CD4-positive, CD25-positive, alpha-beta regulatory T cell (primary cell): ENCODE results near the gene TULP4. TPM values are rescaled to one million over a fixed set of nuclear protein-coding genes. Genes with fewer than 3 reads are reported as not detected.
"Not testable (repeated sequence)": the region's sequence is repeated elsewhere in the genome, so short reads cannot be mapped to it uniquely, and the experiment has no call there.

ENCODE experiments used
- ATAC-seq, 2 donors: fragments of 150-1000 bp; cut with Tn5 transposase; one replicate each; pipeline ENCODE4 v1.10.0; 2021; ENCODE audit warnings: low read depth in 2 of 2, moderate number of reproducible peaks in 2 of 2, moderate library complexity in 1 of 2
- DNase-seq, 3 donors: peaks; one replicate each; pipeline versions ENCODE4 v3.0.0 to v3.0.0-alpha.2; 2012 to 2022; ENCODE audit warnings: mixed read lengths in 1 of 3
- H3K27ac ChIP-seq: one replicate; pipeline ENCODE4 v1.7.0; 2013; ENCODE audit warnings: mild to moderate bottlenecking, low read length; ENCODE audit not compliant: insufficient read depth, poor library complexity, severe bottlenecking
- H3K27me3 ChIP-seq: one replicate; pipeline ENCODE4 v1.7.0; 2013; ENCODE audit warnings: low read length; ENCODE audit not compliant: control insufficient read depth, insufficient read depth
- H3K36me3 ChIP-seq: one replicate; pipeline ENCODE4 v1.7.0; 2013; ENCODE audit warnings: mild to moderate bottlenecking, low read length, moderate library complexity; ENCODE audit not compliant: control insufficient read depth, insufficient read depth
- H3K4me1 ChIP-seq: 2 replicates; pipeline ENCODE4 v1.7.0; 2013; ENCODE audit warnings: mild to moderate bottlenecking, low read length; ENCODE audit not compliant: insufficient read depth, control insufficient read depth, poor library complexity, severe bottlenecking
- H3K4me3 ChIP-seq: one replicate; pipeline ENCODE4 v1.7.0; 2013; ENCODE audit warnings: low read depth, mild to moderate bottlenecking, low read length, moderate library complexity
- H3K9me3 ChIP-seq, 2 experiments: 1 replicate in 1 of 2; 2 replicates in 1 of 2; pipeline ENCODE4 v1.7.0; 2013; ENCODE audit warnings: low read length in 2 of 2, mild to moderate bottlenecking in 1 of 2, moderate library complexity in 1 of 2; ENCODE audit not compliant: control insufficient read depth in 2 of 2
- H3K27ac Mint-ChIP-seq, 3 donors: one replicate each; pipeline ENCODE4 v1.8.0; 2020 to 2022; ENCODE audit warnings: mild to moderate bottlenecking in 3 of 3, mixed read lengths in 3 of 3, moderate library complexity in 2 of 3
- H3K27me3 Mint-ChIP-seq: one replicate; pipeline ENCODE4 v1.8.0; 2022; ENCODE audit warnings: mild to moderate bottlenecking, mixed read lengths
- H3K36me3 Mint-ChIP-seq: one replicate; pipeline ENCODE4 v1.8.0; 2020; ENCODE audit warnings: mixed read lengths
- H3K4me1 Mint-ChIP-seq, 4 donors: one replicate each; pipeline ENCODE4 v1.8.0; 2020 to 2022; ENCODE audit warnings: mixed read lengths in 4 of 4, mild to moderate bottlenecking in 1 of 4
- H3K4me3 Mint-ChIP-seq, 4 donors: one replicate each; pipeline ENCODE4 v1.8.0; 2020 to 2022; ENCODE audit warnings: mild to moderate bottlenecking in 4 of 4, mixed read lengths in 4 of 4, moderate library complexity in 3 of 4
- H3K9me3 Mint-ChIP-seq, 7 donors: one replicate each; pipeline ENCODE4 v1.8.0; 2020 to 2022; ENCODE audit warnings: mixed read lengths in 7 of 7, mild to moderate bottlenecking in 3 of 7, moderate library complexity in 2 of 7
- polyA plus RNA-seq, 4 donors: library from polyadenylated mRNA; unstranded; fragments of 300-500 nt; fragmentation: Illumina TruSeq; gene quantifications; one replicate each; pipeline ENCODE4 v1.2.3, GENCODE V29; 2021
- total RNA-seq: library from RNA; stranded (reverse); gene quantifications from one replicate; pipeline ENCODE4 v1.2.3, GENCODE V29; 2022

Gene TULP4
- total and polyA plus RNA-seq, 5 donors from 2014 or later = 43.3 to 158 (median 56.0) TPM

DNA sequence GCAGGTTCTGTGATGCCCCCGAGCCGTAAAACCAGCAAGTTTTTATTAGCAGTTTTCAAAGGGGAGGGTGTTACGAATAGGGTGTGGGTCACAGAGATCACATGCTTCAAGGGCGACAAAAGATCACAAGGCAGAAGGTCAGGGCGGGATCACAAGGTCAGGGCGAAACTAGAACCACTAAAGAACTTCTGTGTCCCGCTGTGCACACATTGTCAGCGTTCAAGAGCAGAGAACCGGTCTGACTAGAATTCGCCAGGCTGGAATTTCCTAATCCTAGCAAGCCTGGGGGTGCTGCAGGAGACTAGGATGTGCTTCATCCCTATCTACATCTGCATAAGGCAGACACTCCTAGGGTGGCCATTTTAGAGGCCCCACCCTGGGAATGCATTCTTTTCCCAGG lies 26.9 kb downstream of the TULP4 start:
- H3K9me3 ChIP-seq, H3K27ac Mint-ChIP-seq: not testable (repeated sequence)

DNA sequence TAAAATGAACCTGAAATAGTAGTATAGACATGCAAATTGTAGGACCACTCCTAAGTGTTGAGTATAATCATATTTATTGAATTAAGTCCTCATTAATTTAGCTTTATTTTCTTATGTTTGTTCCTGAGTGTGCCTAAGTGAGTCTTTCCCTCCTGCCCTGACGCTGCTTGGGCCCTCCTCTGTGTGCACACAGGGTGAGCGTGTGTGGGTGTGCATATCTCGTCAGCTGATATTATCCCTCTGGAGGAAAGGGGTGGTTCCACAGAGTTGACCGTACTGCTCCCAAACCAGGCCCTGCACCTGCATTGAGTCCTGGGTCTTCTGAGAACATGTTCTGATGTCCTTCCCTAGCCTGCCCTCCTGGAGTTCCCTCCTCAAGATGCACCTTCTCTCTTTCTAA lies 28.0 kb downstream of the TULP4 start:
- Mint-ChIP-seq H3K27ac (no peak overlapping the region), H3K27me3 (no peaks in the 10 kb centered on the region), H3K9me3 (peaks cover 0 to 8% (median 5%) of the 10 kb centered on the region in 7 donors), H3K4me3 (no peak overlapping the region), H3K36me3 (peaks cover 36% of the 10 kb centered on the region), H3K4me1 (peaks cover 26 to 56% (median 48%) of the 10 kb centered on the region in 4 donors)
- Histone ChIP-seq H3K27ac (no peak overlapping the region), H3K36me3 (peaks cover 5% of the 10 kb centered on the region), H3K9me3 (peaks cover 0 to 3% of the 10 kb centered on the region in 2 experiments), H3K27me3 (no peaks in the 10 kb centered on the region), H3K4me1 (no peaks in the 10 kb centered on the region), H3K4me3 (no peak overlapping the region)
- ATAC-seq = no peak
- DNase-seq = no peak

More for the DNA sequence above, 26.9 kb downstream of the TULP4 start:
- H3K27me3 ChIP-seq, H3K9me3 Mint-ChIP-seq, DNase-seq, H3K4me3 ChIP-seq, H3K36me3 ChIP-seq, H3K27ac ChIP-seq, ATAC-seq, H3K27me3 Mint-ChIP-seq, H3K4me1 ChIP-seq, H3K4me3 Mint-ChIP-seq: not testable (repeated sequence)
- H3K4me1 Mint-ChIP-seq = peaks cover 20 to 54% (median 44%) of the 10 kb centered on the region in 4 donors
- H3K36me3 Mint-ChIP-seq = peaks cover 30% of the 10 kb centered on the region

- Histone ChIP-seq H3K27ac (no peak overlapping the region), H3K4me3 (no peak overlapping the region), H3K4me1 (no peaks in the 10 kb centered on the region), H3K9me3 (peaks cover 4 to 10% of the 10 kb centered on the region in 2 experiments), H3K36me3 (peaks cover 5% of the 10 kb centered on the region), H3K27me3 (no peaks in the 10 kb centered on the region)
- Mint-ChIP-seq H3K4me1 (peaks cover 29 to 53% (median 41%) of the 10 kb centered on the region in 4 donors), H3K9me3 (peaks cover 0 to 19% (median 6%) of the 10 kb centered on the region in 7 donors), H3K36me3 (peaks cover 42% of the 10 kb centered on the region), H3K27ac (peak overlapping the region in 2 of 3 donors; percentile 15 to 43), H3K4me3 (no peak overlapping the region), H3K27me3 (no peaks in the 10 kb centered on the region)
- ATAC-seq (no peak), DNase-seq (peak in 1 of 3 donors; percentile 15)
Observed at GRCh38 chr6:158344534-158344933, 32.3 kb downstream of the TULP4 start.

GRCh38 chr6:158345444-158345843 lies 33.2 kb downstream of the TULP4 start:
- H3K27ac Mint-ChIP-seq = peak overlapping the region in 2 of 3 donors; percentile 25 to 43
- H3K4me1 ChIP-seq, H3K9me3 ChIP-seq, H3K36me3 ChIP-seq, ATAC-seq, H3K27ac ChIP-seq, H3K27me3 Mint-ChIP-seq, H3K4me3 ChIP-seq, DNase-seq, H3K4me3 Mint-ChIP-seq, H3K27me3 ChIP-seq: not testable (repeated sequence)
- peaks cover 27 to 53% (median 38%) of the 10 kb centered on the region in 4 donors for H3K4me1 Mint-ChIP-seq
- H3K9me3 Mint-ChIP-seq = peaks cover 0 to 19% (median 6%) of the 10 kb centered on the region in 7 donors
- H3K36me3 Mint-ChIP-seq = peaks cover 39% of the 10 kb centered on the region

DNA sequence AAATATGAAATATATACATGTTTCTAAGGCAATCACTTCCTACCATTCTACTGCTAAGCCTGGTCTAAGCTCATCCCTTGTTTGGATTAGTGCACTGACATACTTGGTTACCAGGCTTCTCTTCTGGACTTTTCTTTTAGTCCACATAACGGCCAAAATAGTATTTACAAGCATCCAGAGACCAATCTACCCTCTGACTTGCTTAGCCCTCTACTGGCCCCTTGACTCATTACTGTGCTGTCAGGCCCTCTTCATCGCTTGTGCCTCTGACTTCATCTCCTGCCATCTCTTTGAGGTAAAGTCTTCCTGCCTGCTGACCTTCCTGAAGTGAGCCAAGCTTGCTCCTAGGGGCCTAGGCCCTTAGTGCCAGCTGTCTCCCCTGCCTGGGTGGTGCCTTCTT lies 35.1 kb downstream of the TULP4 start:
- ATAC-seq (no peak), DNase-seq (no peak)
- no peaks in the 10 kb centered on the region for H3K27me3 Mint-ChIP-seq
- Histone ChIP-seq H3K27me3 (no peaks in the 10 kb centered on the region), H3K27ac (no peak overlapping the region), H3K4me3 (no peak overlapping the region), H3K9me3 (peaks cover 4 to 10% of the 10 kb centered on the region in 2 experiments), H3K36me3 (no peaks in the 10 kb centered on the region), H3K4me1 (no peaks in the 10 kb centered on the region)
- H3K9me3 Mint-ChIP-seq = peaks cover 0 to 19% (median 9%) of the 10 kb centered on the region in 7 donors
- H3K36me3 Mint-ChIP-seq = peaks cover 35% of the 10 kb centered on the region
- H3K27ac Mint-ChIP-seq = peak overlapping the region in 1 of 3 donors; percentile 73
- H3K4me1 Mint-ChIP-seq = peaks cover 17 to 42% (median 30%) of the 10 kb centered on the region in 4 donors
- peak overlapping the region in 1 of 4 donors; percentile 16 for H3K4me3 Mint-ChIP-seq

DNA sequence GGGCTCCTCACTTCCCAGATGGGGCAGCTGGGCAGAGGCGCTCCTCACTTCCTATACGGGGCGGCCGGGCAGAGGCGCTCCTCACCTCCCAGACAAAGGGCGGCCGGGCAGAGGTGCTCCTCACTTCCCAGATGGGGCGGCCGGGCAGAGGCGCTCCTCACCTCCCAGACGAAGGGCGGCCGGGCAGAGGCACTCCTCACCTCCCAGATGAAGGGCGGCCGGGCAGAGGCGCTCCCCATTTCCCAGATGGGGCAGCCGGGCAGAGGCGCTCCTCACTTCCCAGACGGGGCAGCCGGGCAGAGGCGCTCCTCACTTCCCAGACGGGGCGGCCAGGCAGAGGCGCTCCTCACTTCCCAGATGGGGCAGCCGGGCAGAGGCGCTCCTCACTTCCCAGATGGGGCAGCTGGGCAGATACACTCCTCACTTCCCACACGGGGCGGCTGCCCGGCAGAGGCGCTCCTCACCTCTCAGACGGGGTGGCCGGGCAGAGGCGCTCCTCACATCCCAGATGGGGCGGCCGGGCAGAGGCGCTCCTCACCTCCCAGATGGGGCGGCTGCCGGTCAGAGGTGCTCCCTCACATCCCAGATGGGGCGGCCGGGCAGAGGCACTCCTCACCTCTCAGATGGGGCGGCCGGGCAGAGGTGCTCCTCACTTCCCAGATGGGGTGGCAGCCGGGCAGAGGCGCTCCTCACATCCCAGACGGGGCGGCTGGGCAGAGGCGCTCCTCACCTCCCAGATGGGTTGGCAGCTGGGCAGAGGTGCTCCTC lies 36.7 kb downstream of the TULP4 start:
- H3K36me3 ChIP-seq, H3K4me3 ChIP-seq, H3K4me1 ChIP-seq, H3K27me3 Mint-ChIP-seq, H3K27me3 ChIP-seq, H3K27ac Mint-ChIP-seq, H3K27ac ChIP-seq, ATAC-seq, H3K9me3 ChIP-seq, DNase-seq, H3K4me3 Mint-ChIP-seq: not testable (repeated sequence)
- peaks cover 13 to 30% (median 26%) of the 10 kb centered on the region in 4 donors for H3K4me1 Mint-ChIP-seq
- H3K36me3 Mint-ChIP-seq = peaks cover 34% of the 10 kb centered on the region
- peaks cover 0 to 19% (median 9%) of the 10 kb centered on the region in 7 donors for H3K9me3 Mint-ChIP-seq

DNA sequence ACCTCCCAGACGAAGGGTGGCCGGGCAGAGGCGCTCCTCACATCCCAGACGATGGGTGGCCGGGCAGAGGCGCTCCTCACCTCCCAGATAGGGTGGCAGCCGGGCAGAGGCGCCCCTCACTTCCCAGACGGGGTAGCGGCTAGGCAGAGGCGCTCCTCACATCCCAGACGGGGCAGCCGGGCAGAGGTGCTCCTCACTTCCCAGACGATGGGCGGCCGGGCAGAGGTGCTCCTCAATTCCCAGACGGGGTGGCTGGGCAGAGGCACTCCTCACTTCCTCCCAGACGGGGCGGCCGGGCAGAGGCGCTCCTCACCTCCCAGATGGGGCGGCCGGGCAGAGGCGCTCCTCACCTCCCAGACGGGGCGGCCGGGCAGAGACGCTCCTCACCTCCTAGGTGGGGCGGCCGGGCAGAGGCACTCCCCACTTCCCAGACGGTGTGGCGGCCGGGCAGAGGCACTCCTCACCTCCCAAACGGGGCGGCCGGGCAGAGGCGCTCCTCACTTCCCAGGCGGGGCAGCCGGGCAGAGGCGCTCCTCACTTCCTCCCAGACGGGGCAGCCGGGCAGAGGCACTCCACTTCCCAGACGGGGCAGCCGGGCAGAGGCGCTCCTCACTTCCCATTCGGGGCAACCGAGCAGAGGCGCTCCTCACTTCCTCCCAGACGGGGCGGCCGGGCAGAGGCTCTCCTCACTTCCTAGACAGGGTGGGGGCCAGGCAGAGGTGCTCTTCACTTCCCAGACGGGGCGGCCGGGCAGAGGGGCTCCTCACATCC lies 37.4 kb downstream of the TULP4 start:
- not testable (repeated sequence) for H3K9me3 ChIP-seq, H3K27me3 ChIP-seq, DNase-seq

More for the DNA sequence above, 37.4 kb downstream of the TULP4 start:
- not testable (repeated sequence) for H3K27me3 Mint-ChIP-seq, H3K27ac Mint-ChIP-seq, H3K4me1 ChIP-seq, H3K36me3 ChIP-seq, H3K4me3 Mint-ChIP-seq, ATAC-seq, H3K27ac ChIP-seq, H3K4me3 ChIP-seq
- H3K9me3 Mint-ChIP-seq = peaks cover 0 to 15% (median 6%) of the 10 kb centered on the region in 7 donors
- peaks cover 5 to 28% (median 22%) of the 10 kb centered on the region in 4 donors for H3K4me1 Mint-ChIP-seq
- H3K36me3 Mint-ChIP-seq = peaks cover 26% of the 10 kb centered on the region
